Hematopoietic multipotent progenitor cell treated with erythropoietin and hydrocortisone succinate and interleukin-3 and kit ligand, for 8 days (in vitro differentiated cells): ENCODE measurements around the gene TRABD2B.

Source experiments
- DNase-seq: peaks from one replicate; pipeline ENCODE4 v3.0.0-alpha.2; 2015

The TRABD2B gene

GRCh38 chr1:48021792-48022191 is 24.6 kb upstream of the TRABD2B start:
- DNase-seq: no peak

- DNase-seq: no peak
Measured at GRCh38 chr1:48019714-48020315, 22.6 kb upstream of the TRABD2B start.

- no peak for DNase-seq
Measured at GRCh38 chr1:48018799-48019198, 21.6 kb upstream of the TRABD2B start.

GRCh38 chr1:48017716-48018115 is 20.5 kb upstream of the TRABD2B start:
- no peak for DNase-seq

- no peak for DNase-seq
Measured at GRCh38 chr1:48016515-48016914, 19.3 kb upstream of the TRABD2B start.

- no peak for DNase-seq
Measured at GRCh38 chr1:48013270-48013669, 16.1 kb upstream of the TRABD2B start.

- DNase-seq: peak; percentile 54
Measured at GRCh38 chr1:48007047-48007446, 9.9 kb upstream of the TRABD2B start.

- DNase-seq: no peak
Measured at GRCh38 chr1:48006264-48006663, 9.1 kb upstream of the TRABD2B start.

- no peak for DNase-seq
Measured at GRCh38 chr1:48005253-48006117, 8.3 kb upstream of the TRABD2B start.

GRCh38 chr1:48003741-48004531 is 6.8 kb upstream of the TRABD2B start:
- no peak for DNase-seq

- DNase-seq: no peak
Measured at GRCh38 chr1:48002142-48002541, 5.0 kb upstream of the TRABD2B start.

- no peak for DNase-seq
Measured at GRCh38 chr1:48001696-48002095, 4.5 kb upstream of the TRABD2B start.

GRCh38 chr1:48000883-48001282 is 3.7 kb upstream of the TRABD2B start:
- no peak for DNase-seq

GRCh38 chr1:47999097-47999496 is 1.9 kb upstream of the TRABD2B start:
- no peak for DNase-seq

GRCh38 chr1:47998396-47998990 is 1.3 kb upstream of the TRABD2B start:
- no peak for DNase-seq

- no peak for DNase-seq
Measured at GRCh38 chr1:47996406-47997226, 569 bp downstream of the TRABD2B start.

- no peak for DNase-seq
Measured at GRCh38 chr1:47996060-47996405, 1.2 kb downstream of the TRABD2B start.

- DNase-seq: no peak
Measured at GRCh38 chr1:47995306-47996050, 1.7 kb downstream of the TRABD2B start.

- DNase-seq: no peak
Measured at GRCh38 chr1:47993881-47994625, 3.1 kb downstream of the TRABD2B start.

- no peak for DNase-seq
Measured at GRCh38 chr1:47993416-47993740, 3.8 kb downstream of the TRABD2B start.
